Stomach (tissue), 4 donors: ENCODE data around the gene CENPP.

Experiments used
- CTCF ChIP-seq, 7 experiments: fragments of 450-650 bp in 4 of 7; fragments of 200-600 bp in 3 of 7; sonication (generic) in 3 of 7; IDR thresholded peaks; one replicate each; pipeline ENCODE4 v1.5.1; 2016 to 2019; ENCODE audit warnings: antibody characterized with exemption in 7 of 7, control low read depth in 2 of 7, mild to moderate bottlenecking in 1 of 7
- POLR2AphosphoS5 ChIP-seq, 3 donors: sonication (generic); formaldehyde crosslinking; IDR thresholded peaks; one replicate each; pipeline ENCODE4 v1.6.1; 2016; ENCODE audit warnings: antibody characterized with exemption in 3 of 3

DNA sequence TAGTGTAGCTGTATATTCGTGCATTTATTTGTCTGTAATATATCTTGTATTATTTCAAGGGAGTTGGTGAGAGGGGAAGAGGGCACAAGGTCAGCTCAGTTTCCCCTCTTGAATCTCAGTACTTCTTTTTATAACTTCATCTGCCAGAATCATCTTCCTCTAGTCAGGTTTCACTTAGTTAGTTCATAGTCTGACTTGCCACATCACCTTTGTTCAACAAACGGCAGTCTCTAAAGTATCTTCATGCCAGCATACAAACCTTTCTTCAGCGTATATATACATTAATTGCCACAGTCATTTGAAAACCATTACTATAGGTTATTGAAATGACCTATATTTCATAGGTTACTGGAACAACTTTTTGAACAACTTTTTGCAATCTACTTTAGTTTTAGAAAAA is 208.5 kb downstream of the CENPP start:
- TF ChIP-seq CTCF (IDR thresholded peaks at IDR 0.05) (no peak), POLR2AphosphoS5 (IDR thresholded peaks at IDR 0.05) (no peak)
